Astrocyte of the spinal cord (primary cell): ENCODE results near the gene SPAG9.
"Not testable (repeated sequence)": the region's sequence is repeated elsewhere in the genome, so short reads cannot be mapped to it uniquely, and the experiment has no call there.

Experiments
- DNase-seq: peaks from one replicate; pipeline ENCODE4 v3.0.0; 2011; ENCODE audit warnings: low read depth, low spot score
- H3K4me3 ChIP-seq: 2 replicates; pipeline ENCODE4 v1.5.1; 2011; ENCODE audit warnings: low read depth, mild to moderate bottlenecking, low read length, moderate library complexity
- CTCF ChIP-seq: IDR thresholded peaks from 2 replicates; pipeline ENCODE4 v1.5.1; 2012; ENCODE audit warnings: low read depth, mild to moderate bottlenecking, low read length, inconsistent platforms
- in situ Hi-C: cut with HindIII; loops from 2 replicates; pipeline ENCODE4 v1.10.0; 2017; ENCODE audit warnings: low sequenced_read_pairs

Gene SPAG9

DNA sequence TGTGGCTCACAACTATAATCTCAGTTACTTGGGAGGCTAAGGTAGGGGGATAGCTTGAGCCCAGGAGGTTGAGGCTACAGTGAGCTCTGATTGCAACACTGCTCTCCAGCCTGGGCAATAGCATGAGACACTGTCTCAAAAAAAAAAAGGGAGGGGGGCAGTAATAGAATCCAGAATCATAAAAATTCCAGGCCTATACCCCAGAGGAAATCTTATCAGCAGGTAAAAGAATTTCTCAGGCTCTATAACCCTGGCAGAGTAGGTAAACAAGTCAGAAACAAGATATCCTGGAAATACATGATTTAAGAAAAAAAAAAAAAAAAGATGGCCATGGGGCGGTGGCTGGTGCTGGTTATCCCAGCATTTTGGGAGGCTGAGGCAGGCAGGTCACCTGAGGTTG is 12.9 kb downstream of the SPAG9 start:
- DNase-seq: no peak
- no peak overlapping the region for H3K4me3 ChIP-seq
- in situ Hi-C loops: no loop called here
- TF ChIP-seq CTCF: no peak

- no peak for DNase-seq
- no peak overlapping the region for H3K4me3 ChIP-seq
- TF ChIP-seq CTCF: no peak
- in situ Hi-C loops: no loop called here
Observed at GRCh38 chr17:51103451-51103850, 17.2 kb downstream of the SPAG9 start.

GRCh38 chr17:51103050-51103449 is 17.6 kb downstream of the SPAG9 start:
- no peak for DNase-seq
- TF ChIP-seq CTCF: no peak
- in situ Hi-C loops: no loop called here
- H3K4me3 ChIP-seq: no peak overlapping the region

DNA sequence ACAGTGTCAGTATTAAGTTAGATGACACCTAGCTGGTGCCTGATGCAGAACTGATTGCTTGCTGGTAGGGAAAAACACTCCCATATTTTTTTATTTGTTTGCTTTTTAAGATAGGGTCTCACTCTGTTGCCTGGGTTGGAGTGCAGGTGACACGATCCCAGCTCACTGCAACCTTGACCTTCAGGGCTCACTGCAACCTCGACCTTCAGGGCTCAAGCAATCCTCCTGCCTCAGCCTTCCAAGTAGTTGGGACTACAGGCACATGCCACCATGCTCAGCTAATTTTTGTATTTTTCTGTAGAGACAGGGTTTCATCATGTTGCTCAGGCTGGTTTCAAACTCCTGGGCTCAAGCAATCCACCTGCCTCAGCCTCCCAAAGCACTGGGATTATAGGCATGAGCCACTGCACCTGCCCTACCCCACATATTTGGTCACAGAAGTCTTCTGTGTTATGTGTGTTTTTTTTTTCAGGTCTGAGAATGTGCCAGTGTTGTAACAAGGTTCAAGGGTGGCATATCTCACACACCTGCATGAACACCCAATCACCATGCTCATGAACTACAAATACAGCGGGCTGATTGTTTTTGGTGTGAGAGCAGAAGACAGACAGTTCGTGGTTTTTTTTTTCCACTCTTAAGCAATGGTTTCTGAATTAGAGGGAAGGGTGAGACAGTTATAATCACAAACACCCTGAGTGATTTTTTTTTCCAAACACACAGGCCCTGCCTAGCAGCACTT is 22.8 kb downstream of the SPAG9 start:
- no peak for DNase-seq
- no peak for TF ChIP-seq CTCF
- H3K4me3 ChIP-seq: no peak overlapping the region
- in situ Hi-C loops: no loop called here

DNA sequence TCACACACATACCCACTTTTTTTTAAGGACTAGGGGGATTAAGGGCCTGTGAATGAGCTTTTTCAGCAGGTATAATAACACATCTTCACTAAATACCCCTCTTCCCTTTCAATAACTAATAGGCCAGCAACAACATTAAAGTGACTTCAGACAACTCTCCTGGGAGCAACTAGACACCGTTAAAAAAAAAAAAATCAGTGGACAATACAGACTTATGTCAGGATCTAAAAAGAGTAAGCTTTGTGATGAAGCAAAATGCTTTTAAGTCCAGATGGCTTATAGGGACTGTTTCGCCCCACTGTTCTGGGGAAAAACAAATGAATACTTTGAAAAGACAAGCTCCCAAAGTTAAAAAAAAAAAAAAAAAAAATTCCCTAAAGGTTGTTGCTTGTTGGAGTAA is 29.0 kb downstream of the SPAG9 start:
- in situ Hi-C loops: no loop called here
- no peak for DNase-seq
- TF ChIP-seq CTCF: no peak
- H3K4me3 ChIP-seq: no peak overlapping the region

GRCh38 chr17:51088868-51089267 is 31.8 kb downstream of the SPAG9 start:
- DNase-seq, H3K4me3 ChIP-seq, in situ Hi-C loops: not testable (repeated sequence)

GRCh38 chr17:51088287-51088686 is 32.4 kb downstream of the SPAG9 start:
- DNase-seq: no peak
- no peak overlapping the region for H3K4me3 ChIP-seq
- no peak for TF ChIP-seq CTCF
- in situ Hi-C loops: no loop called here
